Measurements from ENCODE around the gene ARID3C.

ARID3C gene

GRCh38 chr9:34628656-34629490 is at the start of gene ARID3C:
TSS of gene ARID3C (minus strand) at chr9:34629066. CDS start at chr9:34628014, 1,052 bp downstream.
- no peak for FAIRE-seq

GRCh38 chr9:34675869-34676268 is 47.0 kb upstream of the ARID3C start:
- FAIRE-seq: no peak

GRCh38 chr9:34675048-34675714 is 46.3 kb upstream of the ARID3C start:
- no peak for FAIRE-seq

DNA sequence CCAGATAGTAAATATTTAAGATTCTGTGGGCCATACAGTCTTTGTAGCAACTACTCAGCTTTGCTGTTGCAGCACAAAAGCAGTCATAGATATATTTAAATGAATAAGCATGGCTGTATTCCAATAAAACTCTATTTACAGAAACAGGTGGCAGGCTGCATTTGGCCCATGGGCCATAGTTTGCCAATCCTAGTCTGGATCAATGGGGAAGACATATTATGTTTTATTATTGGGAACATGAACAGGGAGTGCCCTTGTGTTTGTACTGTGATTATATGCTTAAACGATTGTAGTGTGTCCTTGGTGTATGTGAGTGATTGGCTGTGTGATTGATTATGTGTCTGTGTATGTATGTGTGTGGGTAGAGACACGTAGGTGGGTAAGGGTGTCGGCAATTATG is 45.6 kb upstream of the ARID3C start:
- FAIRE-seq: no peak

DNA sequence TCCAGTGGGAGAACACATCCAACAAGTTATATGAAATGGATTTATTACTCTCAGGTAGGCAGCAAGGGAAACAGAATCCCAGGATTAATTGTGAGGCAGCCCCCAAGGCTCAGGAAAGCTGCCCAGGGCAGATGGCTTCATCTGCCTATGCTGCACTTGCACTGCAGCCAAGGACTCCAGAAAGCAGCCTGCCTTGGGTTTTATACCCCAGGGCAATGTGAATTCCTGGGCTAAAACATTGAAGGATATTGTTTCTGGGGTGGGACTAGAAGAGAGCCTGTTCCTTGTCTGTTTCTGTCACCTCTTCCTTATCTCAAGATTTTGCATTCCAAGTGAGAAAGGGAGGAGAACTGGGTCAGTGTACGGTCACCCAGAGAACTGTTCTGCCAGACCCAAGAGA is 42.4 kb upstream of the ARID3C start:
- no peak for FAIRE-seq

GRCh38 chr9:34669809-34670562 is 41.1 kb upstream of the ARID3C start:
- FAIRE-seq: no peak

- FAIRE-seq: peak; percentile 66
Observed at GRCh38 chr9:34665381-34666250, 36.8 kb upstream of the ARID3C start.

DNA sequence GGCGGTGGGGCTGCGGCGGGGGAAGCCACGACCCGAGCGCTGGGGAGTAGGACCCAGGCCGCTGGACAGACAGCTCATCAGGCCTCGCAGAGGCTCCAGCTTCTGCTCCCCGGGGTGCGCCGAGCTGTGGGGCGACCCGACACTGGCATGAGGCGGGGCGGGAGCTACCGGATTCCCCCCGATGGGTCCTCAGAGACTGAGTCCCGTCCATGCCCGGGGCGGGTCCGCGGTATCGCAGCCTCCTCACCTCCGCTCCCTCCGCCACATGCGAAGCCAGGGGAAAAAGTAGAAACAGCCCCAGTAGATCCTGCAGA is 36.2 kb upstream of the ARID3C start:
- FAIRE-seq: no peak

DNA sequence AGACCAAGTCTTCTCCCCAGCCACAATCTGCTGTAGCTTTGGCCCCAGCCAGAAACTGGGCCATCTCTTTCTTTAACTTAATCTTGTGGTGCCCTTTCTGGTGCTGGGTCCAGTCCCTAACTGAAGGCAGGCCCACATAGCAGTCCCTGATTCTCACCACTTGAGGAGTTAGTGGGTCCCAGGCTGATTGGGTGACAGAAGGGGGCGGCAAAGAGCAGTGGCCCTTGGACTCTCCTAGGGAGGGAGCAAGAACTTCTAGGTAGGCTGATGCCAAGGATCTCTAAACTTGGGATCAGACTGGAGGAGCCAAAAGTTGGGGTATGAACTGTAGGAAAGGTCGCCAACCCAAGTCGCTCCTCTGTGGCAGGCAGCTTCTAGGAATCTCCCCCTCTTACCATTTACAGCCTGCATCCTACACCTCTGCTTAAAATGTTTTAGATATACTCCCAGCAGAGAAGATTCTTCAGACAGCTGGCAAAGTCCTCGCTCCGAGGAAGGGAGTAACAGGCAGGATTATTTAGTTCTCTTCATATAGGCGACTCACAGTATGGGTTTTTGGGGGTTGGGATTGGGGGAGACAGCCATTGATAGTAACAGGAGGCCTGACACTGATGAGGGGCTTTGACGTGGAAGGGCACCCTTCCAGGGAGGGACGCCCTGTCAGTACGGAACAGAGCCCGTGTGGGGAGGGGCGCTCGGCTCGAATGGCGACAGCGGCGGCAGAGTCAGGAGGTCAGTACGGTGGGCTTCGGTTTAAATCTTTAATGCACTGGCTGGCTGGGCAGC is 35.6 kb upstream of the ARID3C start:
- FAIRE-seq: no peak

- FAIRE-seq: no peak
Observed at GRCh38 chr9:34663303-34663605, 34.4 kb upstream of the ARID3C start.

DNA sequence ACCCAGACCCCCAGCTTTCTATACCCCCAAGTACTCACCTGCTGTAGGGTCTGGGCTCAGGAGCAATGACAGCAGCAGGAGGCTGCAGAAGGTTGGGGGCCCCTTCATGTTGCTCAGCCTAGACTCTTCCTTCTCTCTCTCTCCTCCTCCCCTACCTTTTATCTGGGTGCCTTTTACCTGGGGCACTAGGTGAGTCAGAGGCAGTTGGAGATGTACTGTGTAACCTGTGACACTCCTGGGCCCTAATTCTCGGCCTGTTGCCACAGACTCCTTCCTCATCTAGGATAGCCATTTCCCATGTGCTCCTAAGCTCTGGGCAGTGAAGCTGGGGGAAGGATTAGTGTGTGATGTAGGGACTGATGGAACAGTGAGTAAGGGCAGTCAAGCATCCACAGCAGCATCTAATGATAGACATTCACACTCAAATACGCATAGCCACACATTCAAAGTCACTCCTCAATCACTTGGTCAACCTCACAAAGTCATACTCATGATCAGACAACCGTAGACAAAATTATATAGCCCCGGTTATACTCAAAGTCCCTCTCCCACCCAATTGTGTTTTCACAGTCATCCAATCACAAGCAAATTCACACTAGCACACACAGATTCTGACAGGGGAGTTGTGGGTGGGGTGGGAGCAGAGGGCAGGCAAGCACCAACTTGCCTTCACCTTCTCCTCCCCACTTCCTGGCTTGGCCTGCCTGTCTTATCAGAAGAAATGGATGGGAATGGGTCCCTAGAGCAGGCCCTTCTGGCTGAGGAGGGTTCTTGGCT is 33.8 kb upstream of the ARID3C start, which contains the start of gene CCL27:
TSS of gene CCL27 (minus strand) at position 132 of the 777 bp plus-strand sequence. CDS start at position 108, 24 bp downstream.
- FAIRE-seq: no peak

DNA sequence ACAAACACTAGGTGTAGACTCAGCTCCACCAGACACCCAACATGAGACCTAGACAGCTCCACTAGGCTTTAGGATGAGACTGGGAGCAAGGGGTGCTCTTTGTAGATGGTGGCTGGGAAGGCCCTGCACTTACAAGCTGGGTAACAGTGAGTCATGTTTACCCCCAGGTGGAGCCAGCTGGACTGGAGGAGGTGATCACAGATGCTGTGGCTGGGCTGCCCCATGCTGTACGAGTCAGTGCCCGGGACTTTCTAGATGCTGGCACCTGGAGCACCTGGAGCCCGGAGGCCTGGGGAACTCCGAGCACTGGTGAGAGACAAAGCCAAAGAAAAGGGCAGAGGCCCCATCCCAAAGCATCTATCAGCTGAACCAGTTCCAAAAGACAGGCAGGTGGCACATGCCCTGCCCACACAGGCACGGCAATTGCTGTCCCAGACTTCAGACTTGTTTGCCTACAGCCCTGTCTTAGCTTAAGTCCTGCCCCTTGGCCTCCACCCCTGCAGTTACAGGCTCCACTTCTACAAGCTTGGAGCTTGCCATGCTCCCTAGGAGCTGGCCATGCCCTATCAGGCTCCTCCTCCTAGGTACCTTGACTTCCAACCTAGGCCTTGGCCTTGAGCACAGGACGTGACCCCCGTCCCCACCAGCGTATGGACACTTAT is 30.9 kb upstream of the ARID3C start:
- FAIRE-seq: no peak

DNA sequence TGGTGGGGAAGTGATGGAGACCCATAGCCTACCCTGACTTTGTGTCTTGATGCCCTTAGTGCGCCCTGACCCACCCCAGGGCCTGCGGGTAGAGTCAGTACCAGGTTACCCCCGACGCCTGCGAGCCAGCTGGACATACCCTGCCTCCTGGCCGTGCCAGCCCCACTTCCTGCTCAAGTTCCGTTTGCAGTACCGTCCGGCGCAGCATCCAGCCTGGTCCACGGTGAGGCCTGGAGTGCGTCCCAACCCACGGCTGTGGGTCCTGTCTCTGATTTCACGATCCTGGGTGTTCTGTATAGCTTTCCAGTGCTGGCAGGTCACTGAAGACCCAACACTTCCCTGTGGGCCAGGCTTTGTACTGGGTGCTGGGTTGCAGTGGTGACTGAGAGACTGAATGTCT is 29.6 kb upstream of the ARID3C start:
- FAIRE-seq: no peak

DNA sequence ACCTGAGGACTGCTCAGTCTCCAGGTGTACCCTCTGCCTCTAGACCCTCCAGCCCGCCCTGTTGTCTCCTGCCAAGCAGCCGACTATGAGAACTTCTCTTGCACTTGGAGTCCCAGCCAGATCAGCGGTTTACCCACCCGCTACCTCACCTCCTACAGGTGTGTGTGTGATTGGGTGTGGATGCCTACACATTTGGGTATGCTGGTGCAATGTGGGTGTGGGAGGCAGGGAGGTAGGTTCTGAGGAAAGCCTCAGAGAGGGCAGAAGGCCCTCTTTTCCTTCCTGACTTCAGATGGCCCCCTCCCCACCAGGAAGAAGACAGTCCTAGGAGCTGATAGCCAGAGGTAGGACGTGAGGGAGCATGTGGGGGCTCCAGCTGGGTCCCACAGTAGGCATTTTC is 28.1 kb upstream of the ARID3C start:
- no peak for FAIRE-seq

DNA sequence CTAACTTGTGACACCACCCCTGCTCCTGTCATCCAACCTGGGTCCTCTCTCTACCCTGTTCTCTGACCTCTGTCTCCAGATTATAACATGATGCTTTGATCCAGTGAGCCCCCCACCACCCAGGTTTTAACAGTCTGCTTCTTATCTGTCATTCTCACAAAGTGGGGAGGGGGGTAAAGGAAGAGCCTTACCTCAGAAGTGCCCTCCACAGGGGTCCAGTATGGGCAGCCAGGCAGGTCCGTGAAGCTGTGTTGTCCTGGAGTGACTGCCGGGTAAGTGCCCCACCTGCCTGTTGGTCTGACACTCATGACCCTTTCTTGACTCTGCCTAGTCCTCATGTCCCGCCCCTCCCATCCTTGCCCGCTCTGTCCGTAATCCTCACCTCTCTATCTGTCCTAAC is 26.5 kb upstream of the ARID3C start:
- no peak for FAIRE-seq

DNA sequence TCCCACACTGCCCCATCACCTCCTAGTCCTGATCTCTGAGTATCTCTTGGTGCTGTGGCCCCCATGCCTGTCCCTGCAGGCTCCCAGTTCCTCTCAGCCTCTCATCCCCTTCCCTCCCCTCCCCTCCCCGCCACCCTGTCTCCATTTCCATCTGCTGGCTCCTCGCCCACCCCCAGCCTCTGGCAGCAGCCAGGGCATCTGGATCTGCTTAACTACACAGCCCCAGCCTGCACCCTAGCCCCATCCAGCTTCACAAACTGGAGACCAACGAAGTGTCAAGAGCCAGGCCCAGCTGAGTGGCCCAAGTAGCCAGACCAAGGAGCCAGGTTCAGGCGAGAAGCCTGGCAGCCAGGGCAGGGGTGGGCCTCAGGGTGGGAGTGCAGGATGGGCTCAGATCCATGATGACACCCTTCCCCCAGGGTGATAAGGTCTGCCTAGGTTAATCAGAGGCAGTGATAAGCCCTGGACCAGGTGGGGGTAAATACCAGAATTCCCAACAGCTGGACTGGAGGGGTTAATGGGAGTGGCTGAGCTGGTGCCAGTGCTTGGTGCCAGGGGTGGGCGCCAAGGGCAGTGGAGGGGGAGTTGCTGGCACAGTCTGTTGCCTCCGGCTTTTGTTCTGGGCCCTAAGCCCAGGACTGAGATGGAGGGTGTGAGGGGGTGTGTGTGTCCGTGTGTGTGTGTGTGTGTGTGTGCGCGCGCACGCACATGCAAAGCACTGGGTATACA is 25.6 kb upstream of the ARID3C start:
- FAIRE-seq: no peak

GRCh38 chr9:34653151-34654072 is 24.5 kb upstream of the ARID3C start:
- no peak for FAIRE-seq

GRCh38 chr9:34652602-34653000 is 23.7 kb upstream of the ARID3C start:
- FAIRE-seq: no peak
